ENCODE measurements around the gene RMC1. TPM values are rescaled to one million over a fixed set of nuclear protein-coding genes. Genes with fewer than 3 reads are reported as not detected.

RMC1 gene
- total RNA-seq, 1 donor from 2014 or later = 28.5 TPM

- DNase-seq = no peak
- Mint-ChIP-seq H3K9me3 (ENCODE audit: unreplicated experiment) (peaks cover 2% of the 10 kb centered on the region), H3K4me3 (ENCODE audit: unreplicated experiment) (no peak overlapping the region), H3K4me1 (ENCODE audit: low read depth, unreplicated experiment) (peaks cover 16% of the 10 kb centered on the region), H3K27ac (ENCODE audit: unreplicated experiment) (no peak overlapping the region), H3K36me3 (ENCODE audit: unreplicated experiment) (no peaks in the 10 kb centered on the region), H3K27me3 (ENCODE audit: unreplicated experiment) (no peaks in the 10 kb centered on the region)
- TF ChIP-seq CTCF (IDR thresholded peaks at IDR 0.05; ENCODE audit: partially characterized antibody, unreplicated experiment) = no peak
These were observed 32.9 kb downstream of the RMC1 start for GRCh38 chr18:23536204-23536603.

GRCh38 chr18:23537274-23537673, 34.0 kb downstream of the RMC1 start:
- H3K27me3 Mint-ChIP-seq (ENCODE audit: unreplicated experiment) = no peaks in the 10 kb centered on the region
- H3K4me3 Mint-ChIP-seq (ENCODE audit: unreplicated experiment) = no peak overlapping the region
- H3K27ac Mint-ChIP-seq (ENCODE audit: unreplicated experiment) = no peak overlapping the region
- H3K4me1 Mint-ChIP-seq (ENCODE audit: low read depth, unreplicated experiment) = peaks cover 10% of the 10 kb centered on the region
- no peak for DNase-seq
- H3K36me3 Mint-ChIP-seq (ENCODE audit: unreplicated experiment) = no peaks in the 10 kb centered on the region
- TF ChIP-seq CTCF (IDR thresholded peaks at IDR 0.05; ENCODE audit: partially characterized antibody, unreplicated experiment) = no peak
- H3K9me3 Mint-ChIP-seq (ENCODE audit: unreplicated experiment) = peaks cover 2% of the 10 kb centered on the region

GRCh38 chr18:23538001-23538400, 34.7 kb downstream of the RMC1 start:
- Mint-ChIP-seq H3K9me3 (ENCODE audit: unreplicated experiment) (peaks cover 2% of the 10 kb centered on the region), H3K27ac (ENCODE audit: unreplicated experiment) (no peak overlapping the region), H3K36me3 (ENCODE audit: unreplicated experiment) (no peaks in the 10 kb centered on the region), H3K4me1 (ENCODE audit: low read depth, unreplicated experiment) (peaks cover 2% of the 10 kb centered on the region), H3K27me3 (ENCODE audit: unreplicated experiment) (no peaks in the 10 kb centered on the region), H3K4me3 (ENCODE audit: unreplicated experiment) (no peak overlapping the region)
- TF ChIP-seq CTCF (IDR thresholded peaks at IDR 0.05; ENCODE audit: partially characterized antibody, unreplicated experiment) = no peak
- no peak for DNase-seq

- H3K27me3 Mint-ChIP-seq (ENCODE audit: unreplicated experiment) = no peaks in the 10 kb centered on the region
- H3K4me3 Mint-ChIP-seq (ENCODE audit: unreplicated experiment) = no peak overlapping the region
- no peaks in the 10 kb centered on the region for H3K36me3 Mint-ChIP-seq (ENCODE audit: unreplicated experiment)
- TF ChIP-seq CTCF (IDR thresholded peaks at IDR 0.05; ENCODE audit: partially characterized antibody, unreplicated experiment) = no peak
- H3K9me3 Mint-ChIP-seq (ENCODE audit: unreplicated experiment) = peaks cover 2% of the 10 kb centered on the region
- H3K27ac Mint-ChIP-seq (ENCODE audit: unreplicated experiment) = no peak overlapping the region
- DNase-seq = no peak
- H3K4me1 Mint-ChIP-seq (ENCODE audit: low read depth, unreplicated experiment) = no peaks in the 10 kb centered on the region
These were observed 35.6 kb downstream of the RMC1 start for GRCh38 chr18:23538870-23539269.

- H3K9me3 Mint-ChIP-seq (ENCODE audit: unreplicated experiment) = peaks cover 2% of the 10 kb centered on the region
- H3K27me3 Mint-ChIP-seq (ENCODE audit: unreplicated experiment) = no peaks in the 10 kb centered on the region
- DNase-seq = no peak
- no peaks in the 10 kb centered on the region for H3K36me3 Mint-ChIP-seq (ENCODE audit: unreplicated experiment)
- no peaks in the 10 kb centered on the region for H3K4me1 Mint-ChIP-seq (ENCODE audit: low read depth, unreplicated experiment)
- no peak for TF ChIP-seq CTCF (IDR thresholded peaks at IDR 0.05; ENCODE audit: partially characterized antibody, unreplicated experiment)
- no peak overlapping the region for H3K27ac Mint-ChIP-seq (ENCODE audit: unreplicated experiment)
- H3K4me3 Mint-ChIP-seq (ENCODE audit: unreplicated experiment) = no peak overlapping the region
These were observed 36.0 kb downstream of the RMC1 start for GRCh38 chr18:23539296-23539695.
